Effector memory CD4-positive, alpha-beta T cell (primary cell): ENCODE measurements around the gene NPM1.

Source experiments
- DNase-seq, 3 donors: peaks; one replicate each; pipeline ENCODE4 v3.0.0-alpha.2; 2020
- H3K27ac ChIP-seq: 2 replicates; pipeline ENCODE4 v1.7.0; 2013; ENCODE audit warnings: mild to moderate bottlenecking, low read length, moderate library complexity; ENCODE audit not compliant: insufficient read depth, poor library complexity, severe bottlenecking
- H3K27me3 ChIP-seq: replicated peaks from 2 replicates; pipeline ENCODE4 v1.7.0; 2013; ENCODE audit warnings: mild to moderate bottlenecking, low read length; ENCODE audit not compliant: insufficient read depth, control insufficient read depth, poor library complexity, severe bottlenecking
- H3K36me3 ChIP-seq: 2 replicates; pipeline ENCODE4 v1.7.0; 2013; ENCODE audit warnings: mild to moderate bottlenecking, low read length, moderate library complexity; ENCODE audit not compliant: control insufficient read depth, insufficient read depth
- H3K4me1 ChIP-seq: 2 replicates; pipeline ENCODE4 v1.7.0; 2013; ENCODE audit warnings: low read length, mild to moderate bottlenecking; ENCODE audit not compliant: control insufficient read depth, insufficient read depth, poor library complexity, severe bottlenecking
- H3K4me3 ChIP-seq: 2 replicates; pipeline ENCODE4 v1.7.0; 2013; ENCODE audit warnings: low read length, low read depth, mild to moderate bottlenecking; ENCODE audit not compliant: insufficient read depth, poor library complexity, severe bottlenecking
- H3K9me3 ChIP-seq: 2 replicates; pipeline ENCODE4 v1.7.0; 2013; ENCODE audit warnings: mild to moderate bottlenecking, low read length, moderate library complexity; ENCODE audit not compliant: control insufficient read depth

NPM1 gene

DNA sequence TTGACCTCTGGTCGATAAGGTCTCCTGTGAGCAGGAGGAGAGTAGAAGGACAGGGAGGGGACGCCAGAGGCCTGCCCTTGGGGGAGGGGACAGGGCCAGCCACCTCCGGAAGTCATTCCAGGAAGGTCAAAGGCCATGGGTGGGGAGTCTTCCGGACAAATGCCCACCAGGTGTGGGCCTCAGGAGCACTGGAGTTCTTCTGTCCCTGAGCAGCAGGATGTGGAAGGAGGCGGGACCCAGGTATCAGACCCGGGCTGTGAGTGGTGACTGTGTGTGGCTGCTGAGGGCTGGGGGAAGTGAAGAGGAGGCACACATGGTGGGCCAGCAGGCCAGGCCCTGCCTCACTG, 45.7 kb downstream of the NPM1 start:
- Histone ChIP-seq H3K36me3 (no peaks in the 10 kb centered on the region), H3K27me3 (no peaks in the 10 kb centered on the region), H3K9me3 (no peaks in the 10 kb centered on the region)

DNA sequence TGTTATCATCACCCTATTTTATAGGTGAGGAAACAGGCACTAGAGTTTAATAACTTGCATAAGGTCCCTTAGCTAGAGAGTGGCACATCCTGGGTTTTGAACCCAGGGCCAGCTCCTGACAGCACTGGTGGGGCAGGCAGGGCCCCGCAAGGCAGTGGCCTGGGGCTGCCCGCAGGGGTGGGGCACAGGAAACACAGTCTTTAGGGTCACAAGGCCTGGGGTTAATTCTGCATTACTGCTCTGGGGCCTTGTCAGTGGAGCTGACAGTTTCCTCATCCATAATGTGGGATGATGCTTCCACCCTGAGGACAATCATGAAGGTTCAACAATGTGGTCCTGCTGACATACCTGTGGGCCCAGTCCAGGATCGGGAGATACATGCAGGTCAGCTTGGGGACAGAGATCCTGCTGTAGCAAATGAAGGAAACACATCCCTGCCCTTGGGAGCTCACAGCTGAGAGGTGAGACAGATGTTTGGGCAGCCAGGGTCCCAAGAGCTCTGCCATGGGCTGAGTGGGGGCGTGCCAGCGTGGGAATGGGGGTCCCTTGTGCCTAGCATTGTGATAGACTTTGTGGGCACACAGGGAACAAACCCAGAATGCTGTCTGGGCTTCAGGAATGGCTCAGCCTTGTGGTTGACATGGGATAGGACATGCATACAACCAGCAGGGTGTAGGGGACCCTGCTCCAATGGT, 46.5 kb downstream of the NPM1 start:
- DNase-seq = no peak
- Histone ChIP-seq H3K9me3 (no peaks in the 10 kb centered on the region), H3K27me3 (no peaks in the 10 kb centered on the region), H3K36me3 (no peaks in the 10 kb centered on the region), H3K4me3 (no peak overlapping the region), H3K27ac (no peak overlapping the region), H3K4me1 (no peaks in the 10 kb centered on the region)

More for the DNA sequence above, 45.7 kb downstream of the NPM1 start:
- H3K4me1 ChIP-seq = no peaks in the 10 kb centered on the region
- no peak overlapping the region for H3K27ac ChIP-seq
- no peak overlapping the region for H3K4me3 ChIP-seq
- no peak for DNase-seq

DNA sequence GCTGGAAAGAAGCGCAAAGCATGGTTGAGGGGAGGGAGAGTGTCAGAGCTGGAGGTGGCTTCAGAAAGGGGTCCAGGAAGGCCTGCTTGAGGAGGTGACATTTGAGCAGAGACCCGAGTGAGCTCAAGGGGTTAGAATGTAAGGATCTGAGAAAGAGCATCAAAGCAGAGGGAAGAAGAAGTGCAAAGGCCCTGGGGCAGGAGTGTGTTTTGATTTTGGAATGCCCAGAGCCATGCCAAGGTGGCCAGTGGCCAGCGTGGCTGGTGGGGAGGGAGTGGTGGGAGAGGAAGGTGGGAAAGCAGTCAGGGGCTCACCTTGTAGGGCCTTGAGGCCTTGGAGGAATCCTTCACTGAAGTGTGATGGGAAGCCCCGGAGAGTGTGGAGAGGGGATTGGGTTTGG, 47.2 kb downstream of the NPM1 start:
- Histone ChIP-seq H3K4me3 (no peak overlapping the region), H3K36me3 (no peaks in the 10 kb centered on the region), H3K27me3 (no peaks in the 10 kb centered on the region), H3K9me3 (no peaks in the 10 kb centered on the region), H3K27ac (no peak overlapping the region), H3K4me1 (no peaks in the 10 kb centered on the region)
- no peak for DNase-seq

DNA sequence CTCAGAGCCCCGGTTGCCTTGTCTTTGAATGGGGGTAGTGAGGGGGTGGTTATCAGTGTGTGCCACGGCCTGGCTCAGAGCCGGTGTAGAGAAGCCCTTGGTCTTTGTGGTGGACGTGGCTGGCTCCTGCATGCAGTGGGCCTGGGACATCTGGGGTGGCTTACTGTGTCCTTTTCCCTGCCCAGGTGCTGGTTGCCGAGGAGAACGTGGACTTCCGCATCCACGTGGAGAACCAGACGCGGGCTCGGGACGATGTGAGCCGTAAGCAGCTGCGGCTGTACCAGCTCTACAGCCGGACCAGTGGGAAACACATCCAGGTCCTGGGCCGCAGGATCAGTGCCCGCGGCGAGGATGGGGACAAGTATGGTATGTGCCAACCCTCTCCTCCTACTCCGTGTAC, 48.3 kb downstream of the NPM1 start:
- Histone ChIP-seq H3K4me1 (no peaks in the 10 kb centered on the region), H3K36me3 (no peaks in the 10 kb centered on the region), H3K4me3 (no peak overlapping the region), H3K27me3 (no peaks in the 10 kb centered on the region), H3K27ac (no peak overlapping the region), H3K9me3 (no peaks in the 10 kb centered on the region)
- DNase-seq = no peak

DNA sequence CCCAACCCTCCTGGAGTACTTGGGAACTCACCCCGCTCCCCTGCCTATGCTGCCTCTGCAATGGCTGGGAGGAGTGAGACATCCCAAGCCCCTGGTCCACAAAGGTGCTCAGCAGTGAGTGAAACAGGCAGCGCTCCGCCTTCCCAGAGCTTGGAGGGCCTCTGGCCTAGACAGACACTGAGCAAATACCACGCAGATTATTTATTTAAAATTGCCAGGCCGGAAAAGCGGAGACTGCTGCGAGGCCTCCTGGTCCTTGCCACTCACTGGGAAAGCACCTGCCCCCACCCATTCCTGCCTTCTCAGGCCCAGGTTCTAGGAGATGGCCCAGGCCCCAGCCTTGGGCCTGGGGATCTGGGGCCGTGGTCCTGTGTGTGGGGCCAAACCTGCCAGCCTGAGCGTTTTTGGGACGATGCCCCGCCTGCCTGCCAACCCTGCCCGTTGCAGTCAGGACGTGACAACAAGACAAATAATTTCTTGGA, 49.2 kb downstream of the NPM1 start:
- Histone ChIP-seq H3K4me3 (no peak overlapping the region), H3K27ac (no peak overlapping the region), H3K4me1 (no peaks in the 10 kb centered on the region), H3K9me3 (no peaks in the 10 kb centered on the region), H3K36me3 (no peaks in the 10 kb centered on the region), H3K27me3 (no peaks in the 10 kb centered on the region)
- DNase-seq = no peak

DNA sequence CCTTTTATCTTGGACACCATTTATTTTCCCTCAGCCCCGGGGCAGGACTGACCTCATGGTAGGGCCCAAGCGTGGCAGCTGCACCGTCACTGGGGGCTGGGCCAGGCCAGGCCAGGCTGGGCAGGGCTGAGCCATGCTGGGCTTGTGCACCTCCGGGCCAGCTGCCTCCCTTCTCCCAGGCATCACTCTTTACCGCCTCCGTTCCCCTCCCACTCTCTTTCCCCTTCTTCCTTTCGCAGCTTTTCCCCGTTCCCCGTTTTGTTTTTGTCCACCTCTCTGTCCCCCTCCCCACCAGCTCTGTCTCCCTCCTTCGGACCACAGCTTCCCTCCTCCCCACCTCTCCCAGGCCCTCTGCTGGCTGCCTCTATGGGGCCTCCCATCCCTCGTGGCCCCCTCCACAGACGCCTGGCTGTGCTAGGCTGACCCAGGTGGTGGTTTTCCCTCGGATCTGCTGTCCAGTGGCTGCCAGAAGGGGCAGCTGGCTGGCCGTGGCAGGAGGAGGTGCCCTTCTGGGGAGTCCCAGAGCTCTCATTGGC, 49.7 kb downstream of the NPM1 start:
- no peak for DNase-seq
- Histone ChIP-seq H3K9me3 (no peaks in the 10 kb centered on the region), H3K27me3 (no peaks in the 10 kb centered on the region), H3K4me3 (no peak overlapping the region), H3K27ac (no peak overlapping the region), H3K4me1 (no peaks in the 10 kb centered on the region), H3K36me3 (no peaks in the 10 kb centered on the region)

DNA sequence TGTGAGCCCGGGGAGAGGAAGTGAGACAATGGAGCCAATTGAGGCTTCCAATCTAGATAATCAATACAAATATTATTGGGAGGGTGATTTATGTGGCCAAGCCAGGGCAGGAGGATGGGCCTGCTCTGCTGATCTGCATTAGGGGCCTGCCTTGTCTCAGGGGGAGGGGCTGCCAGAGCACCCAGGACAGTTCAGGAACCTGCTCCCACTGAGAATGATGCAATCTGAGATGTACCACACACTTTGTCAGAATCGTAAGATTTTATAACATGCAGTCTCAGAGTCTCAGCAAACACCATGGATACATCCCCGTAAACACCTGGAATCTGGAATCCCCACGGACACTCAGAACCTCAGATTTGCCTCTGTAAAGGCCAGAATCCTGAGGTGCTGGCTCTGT, 51.1 kb downstream of the NPM1 start:
- Histone ChIP-seq H3K36me3 (no peaks in the 10 kb centered on the region), H3K27me3 (no peaks in the 10 kb centered on the region), H3K4me3 (no peak overlapping the region), H3K4me1 (no peaks in the 10 kb centered on the region), H3K27ac (no peak overlapping the region), H3K9me3 (no peaks in the 10 kb centered on the region)
- no peak for DNase-seq

DNA sequence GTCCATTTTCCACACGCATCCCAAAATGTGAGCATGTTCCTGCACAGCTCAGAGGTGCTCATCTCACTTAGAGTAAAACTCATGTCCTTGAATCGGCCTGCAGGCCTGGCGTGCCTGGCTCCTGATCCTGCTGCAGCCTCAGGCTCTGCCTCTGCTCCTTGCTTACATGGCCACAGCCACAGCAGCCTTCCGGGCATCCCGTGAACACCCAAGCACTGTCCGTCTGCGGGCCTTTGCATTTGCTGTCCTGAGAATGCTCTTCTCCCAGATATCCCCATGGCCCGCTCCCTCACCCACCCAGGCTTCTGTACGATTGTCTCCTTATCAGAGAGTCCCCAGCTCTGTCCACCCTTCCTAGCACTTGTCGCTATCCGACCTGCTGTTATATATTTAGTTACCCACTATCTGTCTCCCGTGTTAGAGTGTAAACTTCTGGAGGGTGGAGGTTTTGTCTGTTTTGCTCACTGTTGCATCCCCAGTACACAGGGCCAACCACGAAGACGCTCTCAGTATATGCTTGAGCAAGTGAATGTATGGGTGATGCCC, 53.7 kb downstream of the NPM1 start:
- Histone ChIP-seq H3K4me3 (no peak overlapping the region), H3K4me1 (no peaks in the 10 kb centered on the region), H3K27me3 (no peaks in the 10 kb centered on the region), H3K9me3 (no peaks in the 10 kb centered on the region), H3K27ac (no peak overlapping the region), H3K36me3 (no peaks in the 10 kb centered on the region)
- no peak for DNase-seq

DNA sequence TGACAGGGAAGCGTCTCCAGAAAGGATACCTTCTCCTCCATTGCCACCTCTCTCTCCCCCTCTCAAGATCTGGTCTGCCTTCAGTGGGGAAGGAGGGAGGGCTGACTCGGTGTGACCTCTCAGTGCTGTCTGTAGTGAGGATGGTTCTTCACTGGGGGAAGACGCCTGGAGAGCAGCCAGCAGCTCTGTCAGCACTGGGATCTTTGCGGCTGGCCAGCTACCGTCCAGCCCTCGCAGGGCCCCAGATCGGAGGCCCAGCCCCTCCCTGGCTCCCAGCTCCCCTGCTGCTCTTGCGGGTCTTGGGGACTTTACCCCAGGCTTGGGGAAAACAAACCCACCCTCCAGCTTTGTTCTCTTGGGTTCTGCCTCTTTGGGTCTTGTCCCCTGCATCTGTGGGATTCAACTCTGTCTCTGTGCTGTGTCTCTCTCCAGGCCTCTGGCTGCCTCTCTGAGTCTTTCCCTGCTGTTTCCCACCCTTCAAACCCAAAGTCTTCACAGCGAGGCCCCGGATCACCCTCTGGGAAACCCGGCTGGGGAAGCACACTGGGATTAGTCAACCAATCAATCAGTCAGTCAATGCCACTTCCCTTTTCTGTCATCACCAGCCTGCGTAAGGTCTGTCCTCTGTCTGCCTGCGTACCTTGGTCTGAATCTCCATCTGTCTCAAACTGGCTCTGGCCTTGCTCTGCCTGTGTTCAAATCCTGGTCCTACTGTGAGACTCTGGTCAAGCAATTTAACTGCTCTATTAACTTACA, 54.8 kb downstream of the NPM1 start:
- H3K4me1 ChIP-seq = no peaks in the 10 kb centered on the region
- H3K9me3 ChIP-seq = no peaks in the 10 kb centered on the region
- no peak overlapping the region for H3K27ac ChIP-seq
- H3K27me3 ChIP-seq = no peaks in the 10 kb centered on the region
- no peaks in the 10 kb centered on the region for H3K36me3 ChIP-seq
- no peak overlapping the region for H3K4me3 ChIP-seq
- DNase-seq = no peak

DNA sequence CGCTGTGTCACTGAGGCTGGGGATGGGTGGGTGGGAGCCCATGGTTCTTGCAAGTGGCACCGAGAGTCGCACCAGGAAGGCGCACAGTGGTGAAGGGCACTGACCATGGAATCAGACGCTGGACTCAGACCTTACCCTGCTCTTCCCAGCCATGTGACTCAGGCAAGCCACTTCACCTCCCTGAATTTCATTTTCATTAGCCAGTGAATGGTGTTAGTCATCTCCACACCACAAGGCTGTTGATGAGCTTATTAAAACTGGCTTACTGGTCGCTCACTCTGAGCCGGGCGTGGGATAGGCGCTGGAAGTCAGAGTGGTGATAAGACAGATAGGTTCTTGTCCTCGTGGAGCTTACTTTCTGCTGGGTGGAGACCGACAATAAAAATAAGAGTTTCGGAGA, 56.9 kb downstream of the NPM1 start:
- no peak overlapping the region for H3K4me3 ChIP-seq
- DNase-seq = no peak
- no peaks in the 10 kb centered on the region for H3K36me3 ChIP-seq
- H3K27me3 ChIP-seq = no peaks in the 10 kb centered on the region
- no peak overlapping the region for H3K27ac ChIP-seq
- no peaks in the 10 kb centered on the region for H3K4me1 ChIP-seq
- no peaks in the 10 kb centered on the region for H3K9me3 ChIP-seq
